SHP77 treated with DMSO at 0.1 percent for 48 hours (cell line): ENCODE results near the gene CKS2.

Experiments
- DNase-seq: peaks from one replicate; lab custom pipeline; 2025; lab: John Stamatoyannopoulos, UW

Gene CKS2

GRCh38 chr9:89350988-89351557, 40.1 kb downstream of the CKS2 start:
- no peak for DNase-seq

GRCh38 chr9:89351584-89352300, 40.7 kb downstream of the CKS2 start:
- no peak for DNase-seq

- no peak for DNase-seq
Observed at GRCh38 chr9:89352451-89352850, 41.5 kb downstream of the CKS2 start.

- no peak for DNase-seq
Observed at GRCh38 chr9:89352874-89353649, 42.1 kb downstream of the CKS2 start.

GRCh38 chr9:89353989-89354388, 43.0 kb downstream of the CKS2 start:
- DNase-seq, result no peak

- no peak for DNase-seq
Observed at GRCh38 chr9:89354471-89354870, 43.5 kb downstream of the CKS2 start.

GRCh38 chr9:89356782-89357181, 45.8 kb downstream of the CKS2 start:
- DNase-seq, result no peak

- no peak for DNase-seq
Observed at GRCh38 chr9:89357331-89358197, 46.6 kb downstream of the CKS2 start.

- no peak for DNase-seq
Observed at GRCh38 chr9:89358376-89358916, 47.5 kb downstream of the CKS2 start.

- no peak for DNase-seq
Observed at GRCh38 chr9:89358985-89359384, 48.0 kb downstream of the CKS2 start.

- DNase-seq, result no peak
Observed at GRCh38 chr9:89359751-89360261, 48.8 kb downstream of the CKS2 start.

- DNase-seq, result no peak
Observed at GRCh38 chr9:89360465-89360864, 49.5 kb downstream of the CKS2 start.

GRCh38 chr9:89361031-89361430, 50.0 kb downstream of the CKS2 start:
- DNase-seq, result no peak

- DNase-seq, result no peak
Observed at GRCh38 chr9:89361816-89362646, 51.0 kb downstream of the CKS2 start.

GRCh38 chr9:89362647-89363310, 51.8 kb downstream of the CKS2 start:
- DNase-seq, result no peak

GRCh38 chr9:89363311-89363670, 52.3 kb downstream of the CKS2 start:
- no peak for DNase-seq

- no peak for DNase-seq
Observed at GRCh38 chr9:89363921-89364665, 53.1 kb downstream of the CKS2 start.

GRCh38 chr9:89364666-89365531, 53.9 kb downstream of the CKS2 start:
- DNase-seq, result no peak

GRCh38 chr9:89365532-89365912, 54.5 kb downstream of the CKS2 start:
- DNase-seq, result no peak
